Progenitor cell of endocrine pancreas (in vitro differentiated cells): ENCODE data around the gene ANKS1B. TPM values are rescaled to one million over a fixed set of nuclear protein-coding genes. Genes with fewer than 3 reads are reported as not detected.

Experiments
- DNase-seq: peaks from one replicate; pipeline ENCODE4 v3.0.0; 2021; ENCODE audit warnings: low spot score; ENCODE audit not compliant: unreplicated experiment
- H3K27ac Mint-ChIP-seq: 2 replicates; pipeline ENCODE4 v1.8.0; 2021; ENCODE audit warnings: mild to moderate bottlenecking, moderate library complexity, mixed read lengths
- H3K27me3 Mint-ChIP-seq: 2 replicates; pipeline ENCODE4 v1.8.0; 2021; ENCODE audit warnings: mixed read lengths
- H3K36me3 Mint-ChIP-seq: 2 replicates; pipeline ENCODE4 v1.8.0; 2022; ENCODE audit warnings: mixed read lengths; ENCODE audit not compliant: insufficient read depth
- H3K4me1 Mint-ChIP-seq: 2 replicates; pipeline ENCODE4 v1.8.0; 2021; ENCODE audit warnings: low read depth, mixed read lengths
- H3K4me3 Mint-ChIP-seq: 2 replicates; pipeline ENCODE4 v1.8.0; 2021; ENCODE audit warnings: low read depth, mild to moderate bottlenecking, moderate library complexity, mixed read lengths
- H3K9me3 Mint-ChIP-seq: 2 replicates; pipeline ENCODE4 v1.8.0; 2021; ENCODE audit warnings: low read depth, mixed read lengths
- total RNA-seq: library from RNA; stranded (reverse); gene quantifications from 2 replicates; pipeline ENCODE4 v1.2.1, GENCODE V29; 2021
- TF ChIP-seq, protein P1 (sequence below): fragments of 200-600 bp; sonication (generic); IDR thresholded peaks from one replicate; pipeline ENCODE4 v1.5.0; 2021; ENCODE audit warnings: antibody characterized with exemption, mild to moderate bottlenecking; ENCODE audit not compliant: unreplicated experiment

ANKS1B gene
- total RNA-seq, 1 donor from 2014 or later: 10.1 TPM

- TF ChIP-seq, protein P1, sequence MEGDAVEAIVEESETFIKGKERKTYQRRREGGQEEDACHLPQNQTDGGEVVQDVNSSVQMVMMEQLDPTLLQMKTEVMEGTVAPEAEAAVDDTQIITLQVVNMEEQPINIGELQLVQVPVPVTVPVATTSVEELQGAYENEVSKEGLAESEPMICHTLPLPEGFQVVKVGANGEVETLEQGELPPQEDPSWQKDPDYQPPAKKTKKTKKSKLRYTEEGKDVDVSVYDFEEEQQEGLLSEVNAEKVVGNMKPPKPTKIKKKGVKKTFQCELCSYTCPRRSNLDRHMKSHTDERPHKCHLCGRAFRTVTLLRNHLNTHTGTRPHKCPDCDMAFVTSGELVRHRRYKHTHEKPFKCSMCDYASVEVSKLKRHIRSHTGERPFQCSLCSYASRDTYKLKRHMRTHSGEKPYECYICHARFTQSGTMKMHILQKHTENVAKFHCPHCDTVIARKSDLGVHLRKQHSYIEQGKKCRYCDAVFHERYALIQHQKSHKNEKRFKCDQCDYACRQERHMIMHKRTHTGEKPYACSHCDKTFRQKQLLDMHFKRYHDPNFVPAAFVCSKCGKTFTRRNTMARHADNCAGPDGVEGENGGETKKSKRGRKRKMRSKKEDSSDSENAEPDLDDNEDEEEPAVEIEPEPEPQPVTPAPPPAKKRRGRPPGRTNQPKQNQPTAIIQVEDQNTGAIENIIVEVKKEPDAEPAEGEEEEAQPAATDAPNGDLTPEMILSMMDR: peak; percentile 55
- peaks cover 5% of the 10 kb centered on the region for H3K27me3 Mint-ChIP-seq
- H3K36me3 Mint-ChIP-seq: no peaks in the 10 kb centered on the region
- no peak overlapping the region for H3K27ac Mint-ChIP-seq
- no peak overlapping the region for H3K4me3 Mint-ChIP-seq
- no peaks in the 10 kb centered on the region for H3K4me1 Mint-ChIP-seq
- no peaks in the 10 kb centered on the region for H3K9me3 Mint-ChIP-seq
- no peak for DNase-seq
Measured at GRCh38 chr12:98955284-98955683, 1029.5 kb downstream of the ANKS1B start.

- no peaks in the 10 kb centered on the region for H3K36me3 Mint-ChIP-seq
- no peaks in the 10 kb centered on the region for H3K9me3 Mint-ChIP-seq
- TF ChIP-seq, protein P1: no peak
- DNase-seq: no peak
- no peak overlapping the region for H3K4me3 Mint-ChIP-seq
- H3K4me1 Mint-ChIP-seq: no peaks in the 10 kb centered on the region
- no peak overlapping the region for H3K27ac Mint-ChIP-seq
- H3K27me3 Mint-ChIP-seq: peaks cover 5% of the 10 kb centered on the region
Measured at GRCh38 chr12:98954506-98954905, 1030.2 kb downstream of the ANKS1B start.

GRCh38 chr12:98951406-98951805 lies 1033.3 kb downstream of the ANKS1B start:
- Mint-ChIP-seq H3K27ac (no peak overlapping the region), H3K4me3 (no peak overlapping the region), H3K4me1 (no peaks in the 10 kb centered on the region), H3K36me3 (no peaks in the 10 kb centered on the region), H3K27me3 (peaks cover 3% of the 10 kb centered on the region), H3K9me3 (no peaks in the 10 kb centered on the region)
- no peak for DNase-seq
- TF ChIP-seq, protein P1: no peak

GRCh38 chr12:98948343-98948949 lies 1036.3 kb downstream of the ANKS1B start:
- no peaks in the 10 kb centered on the region for H3K36me3 Mint-ChIP-seq
- peaks cover 2% of the 10 kb centered on the region for H3K27me3 Mint-ChIP-seq
- no peaks in the 10 kb centered on the region for H3K9me3 Mint-ChIP-seq
- H3K4me3 Mint-ChIP-seq: no peak overlapping the region
- TF ChIP-seq, protein P1: no peak
- no peak for DNase-seq
- H3K27ac Mint-ChIP-seq: no peak overlapping the region
- H3K4me1 Mint-ChIP-seq: no peaks in the 10 kb centered on the region

DNA sequence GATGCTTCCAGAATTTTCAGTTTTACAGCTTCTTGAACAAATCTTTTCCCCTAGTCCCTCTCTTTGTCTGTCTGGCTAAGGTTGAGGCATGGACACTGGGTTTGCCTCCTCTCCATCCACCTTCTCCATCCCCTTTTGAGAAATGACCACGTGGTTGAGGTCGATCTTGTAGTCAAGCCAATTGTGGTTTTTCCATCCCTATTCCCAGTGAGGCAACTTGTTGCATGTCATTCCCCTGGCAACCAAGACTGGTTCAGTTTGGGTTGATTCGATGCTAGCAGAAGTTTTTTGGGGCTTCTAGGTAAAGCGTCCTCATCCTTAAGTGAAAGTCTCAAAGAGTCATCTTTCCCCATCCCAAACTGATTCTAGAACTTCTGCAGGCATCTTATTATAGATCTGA lies 1038.9 kb downstream of the ANKS1B start:
- Mint-ChIP-seq H3K9me3 (no peaks in the 10 kb centered on the region), H3K27ac (no peak overlapping the region), H3K36me3 (no peaks in the 10 kb centered on the region), H3K4me3 (no peak overlapping the region), H3K27me3 (peaks cover 2% of the 10 kb centered on the region), H3K4me1 (no peaks in the 10 kb centered on the region)
- TF ChIP-seq, protein P1: no peak
- no peak for DNase-seq
